ENCODE results near the gene GCC2.
"Not testable (repeated sequence)": the region's sequence is repeated elsewhere in the genome, so short reads cannot be mapped to it uniquely, and the experiment has no call there.

Gene GCC2

GRCh38 chr2:108448678-108449409 lies at the start of gene GCC2:
Gene GCC2, plus strand, starts transcription at chr2:108449206. Its CDS starts 69 bp downstream, at chr2:108449275.
- peak; percentile 95 for DNase-seq (ENCODE audit: low spot score)

DNA sequence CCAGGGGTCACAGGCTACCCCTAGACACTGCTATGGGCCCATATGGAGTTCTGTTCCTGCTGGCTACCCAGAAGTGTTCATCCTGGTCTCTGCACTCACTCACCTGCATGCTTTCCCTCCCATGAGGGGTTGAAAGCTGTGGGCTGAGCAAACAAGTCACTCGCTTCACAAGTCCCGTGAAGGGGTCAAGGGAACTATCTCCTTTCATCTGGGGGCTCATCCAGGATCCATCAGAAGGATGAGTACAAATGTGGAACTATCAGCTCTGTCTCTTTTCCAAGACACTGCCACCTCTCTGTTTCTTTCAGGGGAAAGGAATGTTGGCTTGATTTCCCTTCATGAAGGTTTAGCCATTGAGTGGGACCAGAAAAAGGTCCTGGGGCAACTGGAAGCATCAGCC lies 49.5 kb upstream of the GCC2 start:
- no peak for DNase-seq (ENCODE audit: low spot score)

DNA sequence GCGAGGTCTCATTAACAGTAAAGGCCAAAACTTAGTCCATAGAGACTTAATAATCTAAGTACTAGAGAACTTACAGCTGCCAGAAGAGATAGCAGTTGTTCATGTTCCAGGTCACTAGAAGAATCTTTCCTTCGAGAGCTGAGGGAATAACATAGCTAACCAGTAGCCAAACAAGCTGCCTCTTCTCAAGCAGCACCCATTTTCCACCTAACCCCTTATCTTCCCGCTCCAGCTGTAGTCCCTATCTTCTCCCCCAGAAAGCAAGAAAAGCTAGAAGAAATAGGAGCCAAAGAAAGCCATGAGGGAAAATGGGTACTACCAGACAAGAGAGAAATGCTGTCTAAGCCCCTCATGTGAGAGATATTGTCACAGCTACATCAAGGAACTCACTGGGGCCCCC lies 47.2 kb upstream of the GCC2 start:
- DNase-seq (ENCODE audit: low spot score), result no peak

- no peak for DNase-seq (ENCODE audit: low spot score)
These were observed 45.5 kb upstream of the GCC2 start for GRCh38 chr2:108403494-108403893.

DNA sequence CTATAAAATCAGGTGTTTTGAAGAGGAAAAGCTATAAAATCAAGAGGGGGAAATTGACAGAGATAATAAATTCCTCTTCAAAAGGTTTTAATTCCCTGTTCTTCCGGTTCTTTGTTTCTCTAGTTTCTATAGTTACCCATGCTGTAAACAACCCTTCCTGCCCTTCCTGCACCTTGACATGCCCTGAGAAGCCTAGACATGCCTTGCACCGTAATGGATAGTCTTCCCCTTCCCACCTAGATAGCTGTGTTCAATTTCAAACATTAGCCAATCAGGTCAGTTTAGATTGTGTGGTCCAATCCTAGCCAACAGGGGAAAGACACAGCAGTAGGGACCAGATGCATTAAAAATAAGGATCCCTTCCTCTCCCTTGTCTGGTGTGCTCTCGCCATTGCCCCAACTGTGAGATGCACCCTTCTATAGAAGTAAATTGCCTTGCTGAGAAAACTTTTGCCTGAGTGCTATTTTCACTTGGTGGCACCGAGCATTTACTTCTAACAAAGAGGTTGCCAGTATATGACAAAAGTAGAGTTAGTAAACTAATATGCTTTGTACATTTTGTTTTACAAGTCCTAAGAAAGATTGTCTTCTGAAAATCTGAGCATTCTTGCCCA lies 44.1 kb upstream of the GCC2 start:
- no peak for DNase-seq (ENCODE audit: low spot score)

GRCh38 chr2:108407864-108408729 lies 40.9 kb upstream of the GCC2 start:
- DNase-seq (ENCODE audit: low spot score), result no peak

- DNase-seq (ENCODE audit: low spot score), result no peak
These were observed 39.2 kb upstream of the GCC2 start for GRCh38 chr2:108409768-108410167.

GRCh38 chr2:108412995-108413710 lies 35.9 kb upstream of the GCC2 start:
- DNase-seq (ENCODE audit: low spot score), result no peak

DNA sequence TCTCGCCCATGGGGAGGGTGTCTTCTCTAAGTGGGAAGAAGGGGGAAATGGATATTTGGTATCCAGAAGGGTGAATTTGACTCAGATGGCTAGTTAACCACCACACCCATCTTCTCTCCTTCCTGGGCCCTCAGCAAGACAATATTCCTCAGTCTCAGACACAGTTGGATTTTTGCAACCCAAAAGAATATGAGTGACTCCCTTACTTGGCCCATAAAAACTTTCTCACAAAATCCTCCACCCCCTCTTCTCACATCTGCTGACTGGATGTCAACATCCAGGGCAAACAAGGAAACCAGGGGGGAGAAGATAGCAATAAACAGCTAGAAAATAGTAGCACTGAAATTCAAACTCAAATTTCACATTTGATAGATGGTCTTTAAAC lies 35.3 kb upstream of the GCC2 start:
- DNase-seq (ENCODE audit: low spot score), result no peak

DNA sequence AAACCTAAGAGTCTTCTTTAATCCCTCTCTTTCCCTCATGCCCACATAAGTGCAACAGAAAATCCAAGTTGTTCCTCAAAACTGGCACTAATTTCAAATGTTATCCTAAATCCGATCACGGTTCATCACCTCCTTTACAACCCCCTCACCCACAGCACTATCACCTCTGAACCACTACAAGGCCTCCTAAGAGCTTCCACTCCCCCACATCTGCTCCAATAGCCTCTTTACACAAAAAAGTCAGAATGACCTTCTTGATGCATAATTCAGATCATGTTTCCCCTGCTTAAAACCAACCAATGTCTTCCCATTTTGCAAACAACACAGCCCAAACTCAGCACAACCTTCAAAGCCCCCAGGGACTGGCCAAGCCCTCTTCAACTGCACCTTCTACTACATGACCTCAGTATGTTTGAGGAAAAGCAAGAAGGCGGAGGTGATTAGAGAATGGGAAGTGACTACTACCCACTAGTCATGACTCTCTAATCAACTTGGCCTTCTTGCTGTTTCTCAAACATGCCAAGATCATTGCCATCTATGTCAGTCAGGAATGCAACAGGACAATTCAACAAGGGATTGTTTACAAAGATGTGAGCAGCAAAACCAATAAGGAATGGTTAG lies 34.6 kb upstream of the GCC2 start:
- DNase-seq (ENCODE audit: low spot score), result no peak

GRCh38 chr2:108414945-108415344 lies 34.1 kb upstream of the GCC2 start:
- DNase-seq (ENCODE audit: low spot score), result no peak

- peak; percentile 7 for DNase-seq (ENCODE audit: low spot score)
These were observed 31.8 kb upstream of the GCC2 start for GRCh38 chr2:108417254-108417653.

DNA sequence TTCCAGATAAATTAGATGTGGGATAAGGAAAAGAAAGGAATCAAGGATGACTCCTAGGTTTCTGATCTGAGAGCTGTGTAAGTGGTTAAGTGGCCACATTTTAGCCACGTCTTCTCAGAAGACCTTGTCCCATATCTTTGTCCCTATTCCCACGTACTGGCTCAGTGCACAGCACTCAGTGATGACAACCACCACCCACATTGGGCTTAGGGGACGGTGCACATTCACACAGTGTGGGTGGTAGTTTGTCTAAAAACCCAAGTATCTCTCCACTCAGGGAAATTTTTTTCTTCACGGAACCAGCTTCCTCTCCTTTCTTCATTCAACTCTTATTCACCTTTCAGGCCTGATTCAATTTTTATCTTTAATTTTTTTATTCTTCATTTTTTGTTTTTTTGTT lies 30.6 kb upstream of the GCC2 start:
- no peak for DNase-seq (ENCODE audit: low spot score)

DNA sequence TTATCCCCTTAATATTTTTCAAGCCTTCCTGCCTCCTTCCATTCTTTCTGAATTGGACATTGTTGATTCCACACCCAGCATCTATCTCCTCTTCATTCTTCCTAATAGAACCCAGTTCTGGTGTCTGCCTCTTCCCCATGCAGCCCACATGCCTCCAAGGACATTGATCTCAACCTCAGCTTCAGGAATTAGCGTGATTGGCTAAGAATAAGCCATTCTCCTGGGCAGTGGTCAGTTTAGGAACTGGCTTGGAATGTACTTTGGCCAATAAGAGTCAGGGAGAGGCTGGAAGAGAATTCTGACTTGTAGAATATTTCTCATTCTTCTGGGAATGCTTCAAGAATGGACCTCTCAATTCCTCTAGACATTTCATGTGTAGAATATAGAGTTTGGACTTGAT lies 25.9 kb upstream of the GCC2 start:
- DNase-seq (ENCODE audit: low spot score), result no peak

DNA sequence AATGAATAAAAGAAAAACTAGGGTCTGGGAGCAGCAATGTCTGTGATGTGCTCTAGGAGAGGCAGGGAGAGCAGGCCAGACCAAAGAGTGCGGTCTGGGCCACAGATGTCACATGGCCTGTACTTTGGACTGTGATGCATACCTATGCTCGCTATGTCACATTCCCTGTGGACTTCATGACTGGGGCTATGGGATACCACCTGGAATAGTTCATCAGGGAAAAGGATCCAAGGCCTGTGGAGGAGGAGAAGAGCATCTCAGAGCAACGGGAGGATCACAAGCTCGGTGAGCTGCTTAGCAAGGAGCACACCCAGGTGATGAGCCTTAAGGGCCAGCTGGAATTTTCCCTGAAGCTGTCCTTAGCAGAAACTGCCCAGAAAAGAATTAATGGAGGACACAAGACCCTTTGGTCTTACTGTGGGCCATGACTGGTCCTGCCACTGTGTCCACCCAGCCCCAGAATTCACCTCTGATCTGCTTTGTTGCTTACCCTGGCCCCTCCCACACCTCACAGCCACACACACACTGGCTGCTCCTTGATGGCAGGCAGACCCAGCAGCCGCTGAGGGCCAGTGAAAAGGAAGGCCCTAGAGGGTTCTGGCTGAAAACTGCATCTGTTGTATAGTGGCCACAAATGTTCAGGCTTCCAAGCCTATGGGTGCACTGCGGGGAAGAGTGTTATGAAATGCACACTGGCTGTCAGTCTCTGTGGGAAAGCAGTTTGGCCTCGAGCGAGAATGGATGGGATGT lies 25.3 kb upstream of the GCC2 start:
- DNase-seq (ENCODE audit: low spot score), result no peak

- no peak for DNase-seq (ENCODE audit: low spot score)
These were observed 20.6 kb upstream of the GCC2 start for GRCh38 chr2:108428286-108429009.

DNA sequence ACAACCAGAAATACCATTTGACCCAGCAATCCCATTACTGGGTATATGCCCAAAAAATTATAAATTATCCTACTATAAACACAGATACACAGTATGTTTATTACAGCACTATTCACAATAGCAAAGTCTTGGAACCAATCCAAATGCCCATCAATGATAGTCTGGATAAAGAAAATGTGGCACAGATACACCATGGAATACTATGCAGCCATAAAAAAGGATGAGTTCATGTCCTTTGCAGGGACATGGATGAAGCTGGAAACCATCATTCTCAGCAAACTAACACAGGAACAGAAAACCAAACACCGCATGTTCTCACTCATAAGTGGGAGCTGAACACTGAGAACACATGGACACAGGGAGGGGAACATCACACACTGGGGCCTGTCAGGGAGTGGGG lies 13.4 kb upstream of the GCC2 start:
- DNase-seq (ENCODE audit: low spot score), result not testable (repeated sequence)

DNA sequence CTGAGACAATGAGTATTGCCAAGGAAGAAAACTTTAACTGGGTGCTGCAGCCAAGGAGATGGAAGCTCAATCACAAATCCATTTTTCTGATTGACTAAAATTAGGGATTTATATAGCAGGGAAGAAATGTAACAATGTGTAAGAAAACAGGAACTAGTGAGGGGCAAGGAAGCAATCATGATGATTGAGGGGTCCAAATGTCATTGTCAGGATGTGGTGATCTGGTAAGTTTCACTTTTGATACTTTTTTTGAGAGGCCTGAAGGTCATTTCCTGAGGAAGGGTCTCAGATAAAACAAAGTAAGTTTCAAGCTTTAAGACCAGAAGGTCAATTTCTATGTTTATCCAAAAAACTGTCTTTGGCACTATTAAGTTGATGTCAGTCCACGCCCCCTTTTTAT lies 12.0 kb upstream of the GCC2 start:
- no peak for DNase-seq (ENCODE audit: low spot score)

GRCh38 chr2:108441712-108442111 lies 7.3 kb upstream of the GCC2 start:
- DNase-seq (ENCODE audit: low spot score), result no peak
